Mucosa of descending colon (tissue), 3 donors: ENCODE results near the gene ADPRM. TPM values are rescaled to one million over a fixed set of nuclear protein-coding genes. Genes with fewer than 3 reads are reported as not detected.

Source experiments
- ATAC-seq: fragments of 200-7000 bp; cut with Tn5 transposase; one replicate; pipeline ENCODE4 v1.9.1; 2020; ENCODE audit warnings: mild to moderate bottlenecking, moderate library complexity
- DNase-seq, 3 donors: peaks; one replicate each; pipeline ENCODE4 v3.0.0-alpha.2; 2020
- H3K36me3 ChIP-seq: fragments of 200-600 bp; one replicate; pipeline ENCODE4 v1.8.0; 2021; ENCODE audit warnings: low read depth, mild to moderate bottlenecking
- H3K4me1 ChIP-seq: fragments of 200-600 bp; one replicate; pipeline ENCODE4 v1.8.0; 2021; ENCODE audit warnings: low read depth, mild to moderate bottlenecking
- H3K4me3 ChIP-seq: fragments of 200-600 bp; one replicate; pipeline ENCODE4 v1.8.0; 2021; ENCODE audit warnings: mild to moderate bottlenecking
- H3K9me3 ChIP-seq: fragments of 200-600 bp; one replicate; pipeline ENCODE4 v1.8.0; 2021; ENCODE audit warnings: mild to moderate bottlenecking
- CTCF ChIP-seq: fragments of 200-600 bp; IDR thresholded peaks from one replicate; pipeline ENCODE4 v1.8.0; 2022; ENCODE audit warnings: antibody characterized with exemption, mild to moderate bottlenecking
- intact Hi-C, 2 donors: fragments of 100-400 bp; cut with DNase I in 1 of 2; cut with micrococcal nuclease in 1 of 2; formaldehyde crosslinking; loops; one replicate each; pipeline versions ENCODE4 v1.11.0 to v1.11.1; 2022; cut with DNase I, micrococcal nuclease
- total RNA-seq, 3 donors: library from RNA; stranded (reverse); fragmentation: NEBNext Ultra II Directional in 2 of 3; extraction: Animal tissue kit (Norgen Biotek cat#: 25700) in 2 of 3; gene quantifications; one replicate each; pipeline versions ENCODE4 v1.2.1 to v1.2.4, GENCODE V29; 2021 to 2023
- donor health status: DM: no; HTN: no; CAD: no; lungs with moderate emphysema.
- donor health status: DM: no; HTN: no; CAD: no.
- donor health status: DM: no; HTN: yes; CAD: no.

The ADPRM gene
- total RNA-seq, 3 donors from 2014 or later: 6.9 to 8.7 (median 8.5) TPM

- no peaks in the 10 kb centered on the region for H3K4me1 ChIP-seq
- DNase-seq: no peak
- H3K9me3 ChIP-seq: no peaks in the 10 kb centered on the region
- ATAC-seq: no peak
- no peaks in the 10 kb centered on the region for H3K36me3 ChIP-seq
- TF ChIP-seq CTCF: no peak
- no peak overlapping the region for H3K4me3 ChIP-seq
- intact Hi-C loops: no loop called here
Measured at GRCh38 chr17:10652984-10653659, 44.3 kb upstream of the ADPRM start.

GRCh38 chr17:10653987-10654386, 43.4 kb upstream of the ADPRM start:
- intact Hi-C loops: no loop called here
- no peak for DNase-seq

GRCh38 chr17:10657148-10657547, 40.2 kb upstream of the ADPRM start, which contains the start of gene MYH3:
MYH3 (minus strand) TSS chr17:10657309; CDS start chr17:10655064, 2,245 bp downstream.
- intact Hi-C loops: no loop called here
- no peak within 1 kb of the TSS for H3K4me3 ChIP-seq
- H3K36me3 ChIP-seq: no peaks in the 10 kb centered on the region
- no peak for TF ChIP-seq CTCF
- ATAC-seq (no peak), DNase-seq (no peak)
- no peaks in the 10 kb centered on the region for H3K9me3 ChIP-seq
- H3K4me1 ChIP-seq: no peaks in the 10 kb centered on the region

More at GRCh38 chr17:10653987-10654386, 43.4 kb upstream of the ADPRM start:
- ATAC-seq: no peak
- Histone ChIP-seq H3K9me3 (no peaks in the 10 kb centered on the region), H3K36me3 (no peaks in the 10 kb centered on the region), H3K4me3 (no peak overlapping the region), H3K4me1 (no peaks in the 10 kb centered on the region)
- TF ChIP-seq CTCF: no peak

- no peak for TF ChIP-seq CTCF
- no peak overlapping the region for H3K4me3 ChIP-seq
- no peak for ATAC-seq
- no peaks in the 10 kb centered on the region for H3K4me1 ChIP-seq
- no peak for DNase-seq
- H3K9me3 ChIP-seq: no peaks in the 10 kb centered on the region
- H3K36me3 ChIP-seq: no peaks in the 10 kb centered on the region
- intact Hi-C loops: no loop called here
Measured at GRCh38 chr17:10657879-10658278, 39.5 kb upstream of the ADPRM start.

GRCh38 chr17:10661437-10661836, 36.0 kb upstream of the ADPRM start:
- Histone ChIP-seq H3K36me3 (no peaks in the 10 kb centered on the region), H3K9me3 (no peaks in the 10 kb centered on the region), H3K4me1 (no peaks in the 10 kb centered on the region), H3K4me3 (no peak overlapping the region)
- ATAC-seq (no peak), DNase-seq (no peak)
- no peak for TF ChIP-seq CTCF
- intact Hi-C loops: no loop called here
